Brain pericyte (primary cell): ENCODE data around the gene ZFPL1.

ENCODE experiments used
- DNase-seq: peaks from one replicate; pipeline ENCODE4 v3.0.0-alpha.2; 2012; ENCODE audit warnings: low read depth, low spot score

The ZFPL1 gene

DNA sequence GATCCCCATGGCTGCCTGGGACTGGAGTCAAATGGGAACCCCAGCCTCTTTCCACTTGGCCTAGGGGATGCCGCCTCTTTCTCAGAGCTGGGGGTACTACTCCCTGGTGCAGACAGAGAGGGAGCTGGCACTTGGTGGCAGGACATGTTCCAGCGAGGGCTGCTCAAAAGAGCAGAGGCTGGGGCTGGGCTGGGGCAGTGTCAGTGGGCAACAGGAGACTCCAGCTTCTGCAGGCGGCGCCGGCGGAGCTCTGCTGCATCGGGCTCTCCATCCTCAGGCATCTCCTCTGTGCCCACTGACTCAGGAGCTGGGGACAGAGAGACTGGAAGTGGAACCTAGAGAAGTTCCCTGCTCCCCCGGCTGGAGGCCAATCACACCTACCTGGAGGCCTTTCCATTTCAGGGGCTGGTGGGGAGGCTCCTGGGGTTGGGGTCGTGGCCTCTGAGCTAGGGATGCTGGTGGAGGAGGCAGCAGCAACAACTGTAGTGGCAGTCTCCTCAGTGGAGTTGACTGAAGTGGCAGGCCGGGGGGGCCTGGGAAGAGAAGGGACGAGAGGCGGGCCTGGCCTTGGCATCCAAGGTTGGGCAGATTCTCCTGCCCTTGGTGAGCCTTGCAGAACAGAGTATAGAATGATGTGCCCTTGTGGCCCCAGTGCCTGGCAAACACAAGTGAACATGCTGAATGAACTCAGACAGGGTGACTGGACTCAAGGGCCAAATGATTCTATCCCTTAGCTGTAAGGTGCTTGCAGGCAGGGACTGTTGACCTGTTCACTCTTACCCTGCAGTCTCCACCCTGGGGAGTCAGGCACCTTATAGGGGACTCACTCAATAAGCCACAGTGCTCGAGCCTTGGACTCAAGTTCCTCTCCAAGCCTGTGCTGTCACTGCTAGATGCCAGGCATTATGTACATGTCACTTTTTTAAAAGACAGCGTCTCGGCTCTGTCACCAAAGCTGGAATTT, 44.4 kb downstream of the ZFPL1 start:
- DNase-seq: no peak

DNA sequence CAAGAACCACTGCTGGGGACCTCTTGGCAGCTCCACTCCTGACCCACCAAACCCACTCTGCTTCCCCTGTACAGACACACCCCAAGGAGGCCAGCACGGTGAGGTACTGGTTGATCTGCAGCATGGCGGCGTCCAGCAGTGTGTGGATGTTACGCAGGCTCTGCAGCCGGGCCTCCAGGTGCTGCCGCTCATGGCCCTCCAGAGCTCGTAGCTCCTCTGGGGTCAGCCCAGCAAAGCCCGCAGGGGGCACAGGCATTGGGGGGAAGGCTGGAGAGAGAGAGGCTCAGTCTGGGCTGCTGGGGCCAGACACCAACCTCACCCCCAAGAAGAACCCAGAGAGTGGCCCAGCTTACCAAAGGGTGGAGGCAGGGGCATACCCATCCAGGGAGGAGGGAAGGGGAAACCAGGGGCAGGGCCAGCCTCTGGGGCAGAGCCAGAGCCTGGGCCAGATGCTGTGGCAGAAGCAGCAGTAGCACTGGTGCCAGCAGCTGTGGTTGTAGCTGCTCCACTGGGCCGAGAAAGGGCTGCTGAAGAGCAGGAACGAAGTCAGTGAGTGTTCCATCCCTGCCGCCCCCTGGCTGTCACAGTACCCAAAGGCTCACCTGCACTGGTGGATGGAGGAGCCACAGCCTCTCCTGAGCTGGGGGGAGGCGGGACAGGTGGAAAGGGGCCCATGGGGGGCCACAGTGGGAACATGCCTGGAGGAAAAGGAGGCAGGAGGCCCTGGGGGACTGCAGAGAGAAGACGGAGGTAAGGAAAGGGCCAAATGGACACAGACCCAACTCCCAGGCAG, 45.8 kb downstream of the ZFPL1 start:
- no peak for DNase-seq

DNA sequence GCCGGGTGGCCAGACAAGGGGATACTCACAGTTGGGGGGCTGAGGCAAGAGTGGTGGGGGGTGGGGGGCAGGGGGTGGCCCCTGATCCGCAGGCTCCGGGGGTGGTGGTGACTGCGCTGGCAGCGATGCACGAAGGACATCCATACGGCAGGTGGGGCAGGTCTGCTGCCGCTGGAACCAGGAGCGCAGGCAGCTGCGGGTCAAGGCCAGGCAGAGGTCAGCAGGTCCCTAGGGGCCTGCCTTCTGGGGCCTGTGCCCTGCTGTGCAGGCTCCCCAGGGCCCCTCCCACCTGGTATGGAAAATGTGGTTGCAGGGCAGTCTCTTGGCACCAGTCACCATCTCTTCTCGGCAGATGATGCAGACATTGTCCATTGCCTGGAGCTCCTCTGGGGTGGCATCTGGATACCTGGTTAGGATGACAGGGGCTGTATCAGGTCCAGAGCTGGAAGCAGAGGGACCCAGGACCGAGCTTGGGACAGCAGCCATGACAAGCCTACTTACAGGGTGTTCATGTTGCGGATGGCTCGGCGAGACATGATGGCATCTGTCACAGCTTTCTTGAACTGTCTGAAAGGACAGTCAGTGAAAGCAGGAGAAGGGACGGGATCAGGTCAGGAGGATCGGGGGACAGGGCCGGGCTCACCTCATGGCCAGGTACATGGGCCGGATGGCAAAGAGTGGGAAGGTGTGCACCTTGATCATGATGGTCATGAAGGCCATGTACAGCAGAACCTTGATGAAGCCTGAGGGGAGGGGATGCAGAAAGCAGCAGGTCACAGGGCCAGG, 46.8 kb downstream of the ZFPL1 start:
- no peak for DNase-seq

DNA sequence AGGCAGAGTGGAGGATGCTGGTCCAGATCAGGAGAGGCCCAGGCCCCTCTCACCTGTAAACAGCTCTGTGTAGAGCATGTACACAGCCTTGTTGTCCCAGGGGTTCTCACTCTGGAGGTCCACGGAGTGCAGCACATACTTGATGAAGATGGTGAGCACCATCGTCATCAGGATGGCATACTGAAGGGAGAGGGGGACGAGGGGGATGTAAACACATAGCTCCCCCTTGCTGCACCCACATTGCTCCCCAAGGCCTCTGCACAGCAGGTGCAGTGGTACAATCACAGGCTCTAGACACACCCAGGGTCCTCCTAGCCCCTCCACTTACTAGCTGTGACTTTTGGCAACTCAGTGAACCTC, 47.4 kb downstream of the ZFPL1 start:
- DNase-seq: no peak

DNA sequence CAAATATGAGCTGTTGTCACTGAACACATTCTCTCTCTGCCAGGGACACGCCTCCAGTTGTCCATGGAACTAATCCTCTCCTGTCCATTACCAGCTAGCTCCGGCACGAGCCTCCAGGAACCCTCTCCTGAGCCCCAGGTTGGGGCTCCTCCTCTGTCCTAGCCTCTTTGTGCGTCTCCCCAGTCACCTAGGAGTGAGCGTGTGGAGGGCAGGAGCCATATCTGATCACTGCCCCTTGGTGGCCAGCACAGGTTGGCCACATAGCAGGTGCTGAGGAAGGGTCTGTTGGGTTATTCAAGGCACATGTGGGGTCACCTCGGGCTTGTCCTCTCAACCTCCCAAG, 47.8 kb downstream of the ZFPL1 start:
- DNase-seq: no peak

DNA sequence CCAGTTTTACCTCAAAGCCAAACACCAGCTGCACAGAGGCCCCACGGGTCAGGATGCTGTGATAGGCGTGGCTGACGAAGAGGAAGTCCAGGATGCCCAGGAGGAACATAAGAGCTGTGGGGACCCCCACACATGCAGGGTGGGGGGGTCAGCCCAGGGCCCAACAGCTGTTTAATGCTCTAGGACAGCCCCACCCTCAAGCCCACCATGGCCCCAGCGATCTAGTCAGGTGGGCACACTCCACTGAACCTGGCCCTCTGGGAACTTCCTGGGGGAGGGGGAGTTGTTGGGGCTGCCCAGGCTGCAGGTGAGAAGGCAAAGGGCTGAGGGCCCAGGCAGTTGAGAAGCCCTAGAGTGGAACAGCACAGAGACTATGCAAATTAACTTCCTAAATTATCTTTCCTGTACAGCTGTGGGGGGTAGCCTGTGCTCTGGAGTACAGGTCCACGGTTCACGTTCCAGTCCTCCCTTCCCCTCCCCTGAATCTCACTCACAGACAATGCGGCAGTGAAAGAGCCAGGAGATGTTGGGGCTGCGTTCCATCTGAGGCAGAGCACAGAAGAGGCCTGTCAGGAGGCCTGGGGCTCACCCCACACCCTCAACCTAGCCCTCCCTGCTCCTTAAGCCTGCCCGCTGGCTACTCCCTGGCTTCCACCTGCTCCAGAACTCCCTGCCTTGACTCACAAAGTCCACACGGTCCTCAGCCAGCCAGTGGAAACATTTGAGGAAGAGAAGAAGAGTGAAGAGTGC, 48.4 kb downstream of the ZFPL1 start:
- no peak for DNase-seq

DNA sequence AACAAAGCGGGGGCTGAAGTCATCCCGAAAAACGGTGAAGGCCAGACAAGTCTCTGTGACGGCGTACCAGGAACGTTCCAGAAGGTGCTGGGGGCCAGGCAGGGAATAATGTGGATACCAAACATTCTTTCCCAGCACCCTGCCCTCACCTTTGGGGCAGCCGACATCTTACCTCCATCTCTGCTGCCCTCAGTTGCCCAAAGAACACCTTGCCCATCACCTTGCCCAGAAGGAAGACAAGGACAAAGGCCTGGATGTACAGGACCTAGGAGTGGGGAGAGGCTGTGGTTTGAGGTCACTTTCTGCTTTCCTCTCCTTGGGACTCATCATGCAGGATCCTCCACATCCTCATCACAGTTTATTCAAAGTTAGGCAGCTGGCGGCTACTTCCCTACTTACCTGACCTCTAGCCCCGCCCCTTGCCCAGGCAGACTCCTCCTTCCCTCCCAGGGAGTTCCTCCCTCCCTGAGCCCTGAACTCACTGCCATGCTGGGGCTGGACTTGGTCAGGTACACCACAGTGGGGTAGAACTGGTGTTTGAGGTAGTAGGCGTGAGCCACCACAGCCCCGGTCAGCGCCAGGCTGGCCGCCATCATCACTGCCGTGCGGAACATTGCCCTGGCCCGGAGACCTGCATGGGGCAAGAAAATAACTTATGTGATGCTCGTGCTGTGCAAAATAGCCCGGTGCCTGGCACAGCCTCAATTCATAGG, 49.1 kb downstream of the ZFPL1 start:
- DNase-seq: no peak

DNA sequence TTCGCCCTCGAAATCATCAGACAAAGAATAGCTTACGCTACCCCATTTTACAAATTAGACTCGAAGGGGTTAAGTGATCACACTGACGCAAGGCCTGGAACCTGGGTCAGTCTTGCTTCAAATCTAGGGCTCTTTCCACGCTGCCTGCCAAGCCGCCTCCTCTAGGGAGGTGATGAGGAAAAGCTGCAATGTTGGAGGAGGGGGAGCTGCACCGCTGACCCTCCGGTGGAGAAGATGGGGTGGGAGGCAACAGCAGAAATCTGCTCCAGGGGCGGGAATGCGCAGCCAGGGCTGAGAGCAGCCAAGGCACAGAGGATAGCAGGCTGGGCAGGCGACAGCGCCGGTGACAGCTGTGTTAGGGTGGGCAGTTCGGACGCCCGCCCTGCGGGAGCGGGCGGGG, 49.7 kb downstream of the ZFPL1 start:
- no peak for DNase-seq

DNA sequence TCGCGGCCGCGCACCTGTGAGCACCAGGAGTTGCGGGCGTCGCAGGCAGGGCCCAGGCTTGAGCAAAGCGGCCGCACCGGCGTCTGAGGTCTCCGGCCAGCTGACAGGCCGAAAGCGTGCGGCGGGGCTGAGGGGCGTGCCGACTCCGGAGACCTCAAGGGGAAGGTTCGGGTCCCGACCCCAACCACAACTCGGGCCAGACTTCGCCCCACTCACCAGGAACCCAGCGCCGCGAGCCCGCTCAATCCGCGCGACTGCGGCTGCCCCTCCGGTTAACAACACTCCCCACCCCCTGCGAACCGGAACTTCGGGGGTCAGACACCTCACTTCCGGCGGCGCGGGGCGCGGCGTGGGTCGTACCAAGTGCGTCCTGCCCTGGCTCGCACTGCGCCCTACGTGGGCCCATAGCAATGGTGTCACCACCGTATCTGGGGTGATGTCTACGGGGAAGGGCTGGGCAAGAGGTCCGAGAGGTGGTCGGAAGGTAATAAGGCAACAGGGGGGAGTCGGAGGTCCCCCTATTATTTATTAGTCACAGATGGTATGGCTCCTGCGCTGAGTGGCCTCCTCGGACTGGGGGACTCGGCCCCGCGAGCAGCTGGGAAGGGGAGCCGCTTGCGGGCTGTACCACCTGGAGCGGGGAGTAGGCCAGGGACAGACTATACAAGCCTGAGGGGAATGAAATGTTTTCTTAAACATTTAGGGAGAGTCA, 50.4 kb downstream of the ZFPL1 start, which contains the start of gene SYVN1:
SYVN1 (minus strand) TSS at position 280 of the 712 bp plus-strand sequence. CDS start 918 bp downstream, outside the sequence.
- DNase-seq: peak; percentile 81

DNA sequence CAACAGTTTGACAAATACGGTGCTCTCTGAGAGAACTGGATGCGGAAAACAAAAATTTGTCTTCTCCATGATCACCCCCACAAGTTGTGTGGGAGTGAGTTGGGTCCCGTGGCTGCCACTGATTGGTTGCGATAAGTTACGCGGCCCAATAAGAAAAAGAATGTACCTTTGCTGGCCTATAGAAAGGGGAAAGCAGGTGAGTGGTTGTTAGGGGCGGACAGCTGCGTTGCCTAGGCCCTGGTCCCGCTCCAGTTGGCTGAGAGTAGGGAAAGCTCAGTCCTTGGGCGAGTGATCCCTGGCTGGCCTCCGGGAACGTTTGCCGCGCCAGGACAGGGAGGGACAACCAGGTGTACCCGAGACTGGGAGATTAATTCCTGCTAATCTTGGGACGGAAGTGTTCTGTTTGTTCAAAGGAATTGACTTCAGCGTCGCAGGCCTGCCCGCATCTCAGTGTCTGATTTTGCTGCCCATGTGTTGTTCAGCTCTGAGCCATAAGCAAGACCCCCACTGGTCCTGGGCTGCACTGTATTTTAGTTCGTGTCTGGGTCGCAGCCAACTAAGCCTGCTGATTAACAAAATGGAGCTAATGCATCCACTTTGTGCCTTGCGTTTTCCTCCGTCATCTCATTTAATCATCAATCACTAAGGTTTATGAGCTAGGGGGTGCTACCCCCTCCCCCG, 51.1 kb downstream of the ZFPL1 start:
- DNase-seq: peak; percentile 82

DNA sequence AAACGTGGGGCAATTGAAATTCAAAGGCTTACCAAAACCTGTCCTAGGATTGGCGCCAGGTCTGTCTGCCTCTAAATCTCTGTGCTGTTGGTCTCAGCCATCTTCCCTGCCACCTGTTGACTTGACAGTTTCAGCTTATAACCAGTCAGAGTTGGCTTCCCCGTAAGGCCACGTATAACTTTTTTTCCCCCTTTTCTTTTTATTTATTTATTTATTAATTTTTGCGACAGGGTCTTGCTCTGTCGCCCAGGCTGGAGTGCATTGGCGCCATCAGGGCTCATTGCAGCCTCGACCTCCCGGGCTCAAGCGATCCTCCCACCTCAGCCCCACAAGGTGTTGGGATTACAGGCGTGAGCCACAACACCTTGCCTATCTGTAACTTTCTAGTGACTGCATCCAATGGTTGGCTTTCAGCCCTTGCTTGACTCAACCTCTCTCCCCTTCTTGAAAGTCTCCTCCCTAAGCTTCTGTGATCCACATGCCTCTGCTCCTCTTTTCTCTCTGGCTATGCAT, 51.7 kb downstream of the ZFPL1 start:
- DNase-seq: no peak

DNA sequence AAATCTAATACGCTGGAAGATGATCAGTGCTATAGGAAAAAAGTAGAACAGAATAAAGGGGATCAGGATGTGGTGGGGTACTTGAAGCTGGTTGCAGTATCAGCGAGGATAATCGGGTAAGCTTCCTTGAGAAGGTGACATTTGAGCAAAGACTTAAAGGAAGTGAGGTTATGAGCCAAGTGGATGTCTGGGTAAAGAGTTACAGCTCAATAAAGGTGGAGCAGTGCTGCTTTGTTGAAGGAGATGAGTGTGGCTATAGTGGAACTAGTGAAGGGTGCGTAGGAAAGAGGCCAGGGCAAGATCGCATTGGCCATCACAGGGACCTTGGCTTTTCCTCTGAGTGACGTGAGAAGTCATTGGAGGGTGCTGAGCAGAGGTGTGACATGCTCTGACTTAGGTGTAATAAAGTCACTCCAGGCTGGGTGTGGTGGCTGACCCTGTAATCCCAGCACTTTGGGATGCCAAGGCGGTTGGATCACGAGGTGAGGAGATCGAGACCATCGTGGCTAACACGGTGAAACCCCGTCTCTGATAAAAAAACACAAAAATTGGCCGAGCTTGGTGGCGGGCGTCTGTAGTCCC, 52.6 kb downstream of the ZFPL1 start:
- no peak for DNase-seq
